Dermis microvascular lymphatic vessel endothelial cell (primary cell): ENCODE results near the gene IFITM1. TPM values are rescaled to one million over a fixed set of nuclear protein-coding genes. Genes with fewer than 3 reads are reported as not detected.

Experiments used
- total RNA-seq: library from RNA; depleted of rRNA; stranded (reverse); fragments of >200 nt; gene quantifications from 2 replicates; pipeline ENCODE4 v1.2.1, GENCODE V29; 2014

IFITM1 gene
- total RNA-seq, 1 donor from 2014 or later, result 1.0 TPM

Other genes starting within 250 kb of the IFITM1 start
- not detected in 2 replicates for gene SCGB1C1, start 121.0 kb upstream of the IFITM1 start, total RNA-seq
- 7.4 and 14.3 TPM in 2 replicates for gene BET1L, start 106.6 kb upstream of the IFITM1 start, total RNA-seq
- 119 and 126 TPM in 2 replicates for gene RIC8A, start 106.3 kb upstream of the IFITM1 start, total RNA-seq
- 5.8 and 9.6 TPM in 2 replicates for gene SIRT3, start 77.7 kb upstream of the IFITM1 start, total RNA-seq
- 142 and 190 TPM in 2 replicates for gene PSMD13, start 77.1 kb upstream of the IFITM1 start, total RNA-seq
- not detected in 2 replicates for gene NLRP6, start 35.6 kb upstream of the IFITM1 start, total RNA-seq
- gene PGGHG, start 24.9 kb upstream of the IFITM1 start, total RNA-seq, result 6.7 and 13.9 TPM in 2 replicates
- not detected in 2 replicates for gene IFITM5, start 14.5 kb upstream of the IFITM1 start, total RNA-seq
- 23.1 and 91.9 TPM in 2 replicates for gene IFITM2, start 6.2 kb upstream of the IFITM1 start, total RNA-seq
- gene IFITM3, start 6.8 kb downstream of the IFITM1 start, total RNA-seq, result 30.9 and 86.0 TPM in 2 replicates
- gene B4GALNT4, start 55.5 kb downstream of the IFITM1 start, total RNA-seq, result 0.51 and 0.89 TPM in 2 replicates
- 0.38 and 0.39 TPM in 2 replicates for gene PKP3, start 80.2 kb downstream of the IFITM1 start, total RNA-seq
- 33.6 and 44.0 TPM in 2 replicates for gene SIGIRR, start 101.0 kb downstream of the IFITM1 start, total RNA-seq
- gene ANO9, start 128.0 kb downstream of the IFITM1 start, total RNA-seq, result 1.4 and 2.7 TPM in 2 replicates
- gene PTDSS2, start 136.2 kb downstream of the IFITM1 start, total RNA-seq, result 19.4 and 40.2 TPM in 2 replicates
- 210 and 302 TPM in 2 replicates for gene RNH1, start 193.2 kb downstream of the IFITM1 start, total RNA-seq
- gene HRAS, start 221.5 kb downstream of the IFITM1 start, total RNA-seq, result 43.7 and 50.6 TPM in 2 replicates
- gene LRRC56, start 223.5 kb downstream of the IFITM1 start, total RNA-seq, result 0.26 and 0.51 TPM in 2 replicates
- gene LMNTD2, start 246.7 kb downstream of the IFITM1 start, total RNA-seq, result 0.90 and 2.0 TPM in 2 replicates
- 13.9 and 17.4 TPM in 2 replicates for gene RASSF7, start 246.9 kb downstream of the IFITM1 start, total RNA-seq